Neural cell (in vitro differentiated cells): ENCODE measurements around the gene PKP1.

Experiments used
- EP300 ChIP-seq: fragments of 450-650 bp; conservative IDR thresholded peaks from 2 replicates; pipeline ENCODE4 v1.6.1; 2014; ENCODE audit warnings: antibody characterized with exemption, mild to moderate bottlenecking, moderate library complexity; ENCODE audit not compliant: poor library complexity, severe bottlenecking
- EZH2 ChIP-seq: fragments of 200-600, 300-800 bp; shearing (Covaris generic), sonication (generic); IDR thresholded peaks from 2 replicates; pipeline ENCODE4 v1.6.1; 2014; ENCODE audit warnings: antibody characterized with exemption, low read length, borderline replicate concordance, mild to moderate bottlenecking; ENCODE audit not compliant: insufficient read depth, poor library complexity, severe bottlenecking
- MXI1 ChIP-seq: fragments of 450-650 bp; conservative IDR thresholded peaks from 2 replicates; pipeline ENCODE4 v1.6.1; 2014; ENCODE audit warnings: antibody characterized with exemption, mild to moderate bottlenecking; ENCODE audit not compliant: poor library complexity, severe bottlenecking
- POLR2AphosphoS5 ChIP-seq: IDR thresholded peaks from 2 replicates; pipeline ENCODE4 v1.6.1; 2012
- RAD21 ChIP-seq: fragments of 450-650 bp; conservative IDR thresholded peaks from 2 replicates; pipeline ENCODE4 v1.6.1; 2014; ENCODE audit warnings: antibody characterized with exemption, mild to moderate bottlenecking, moderate library complexity
- TAF1 ChIP-seq: IDR thresholded peaks from 2 replicates; pipeline ENCODE4 v1.6.1; 2012; ENCODE audit warnings: low read depth
- TF ChIP-seq, protein P1 (sequence below): fragments of 450-650 bp; IDR thresholded peaks from 2 replicates; pipeline ENCODE4 v1.5.1; 2014; ENCODE audit warnings: antibody characterized with exemption, mild to moderate bottlenecking, moderate library complexity; ENCODE audit not compliant: poor library complexity, severe bottlenecking

GRCh38 chr1:201350884-201351283 lies 67.6 kb downstream of the PKP1 start:
- TF ChIP-seq POLR2AphosphoS5 (no peak), EP300 (no peak), EZH2 (no peak), TAF1 (no peak), MXI1 (no peak), RAD21 (no peak)
- TF ChIP-seq, protein P1, sequence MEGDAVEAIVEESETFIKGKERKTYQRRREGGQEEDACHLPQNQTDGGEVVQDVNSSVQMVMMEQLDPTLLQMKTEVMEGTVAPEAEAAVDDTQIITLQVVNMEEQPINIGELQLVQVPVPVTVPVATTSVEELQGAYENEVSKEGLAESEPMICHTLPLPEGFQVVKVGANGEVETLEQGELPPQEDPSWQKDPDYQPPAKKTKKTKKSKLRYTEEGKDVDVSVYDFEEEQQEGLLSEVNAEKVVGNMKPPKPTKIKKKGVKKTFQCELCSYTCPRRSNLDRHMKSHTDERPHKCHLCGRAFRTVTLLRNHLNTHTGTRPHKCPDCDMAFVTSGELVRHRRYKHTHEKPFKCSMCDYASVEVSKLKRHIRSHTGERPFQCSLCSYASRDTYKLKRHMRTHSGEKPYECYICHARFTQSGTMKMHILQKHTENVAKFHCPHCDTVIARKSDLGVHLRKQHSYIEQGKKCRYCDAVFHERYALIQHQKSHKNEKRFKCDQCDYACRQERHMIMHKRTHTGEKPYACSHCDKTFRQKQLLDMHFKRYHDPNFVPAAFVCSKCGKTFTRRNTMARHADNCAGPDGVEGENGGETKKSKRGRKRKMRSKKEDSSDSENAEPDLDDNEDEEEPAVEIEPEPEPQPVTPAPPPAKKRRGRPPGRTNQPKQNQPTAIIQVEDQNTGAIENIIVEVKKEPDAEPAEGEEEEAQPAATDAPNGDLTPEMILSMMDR, result no peak
